ELR (cell line): Measurements from ENCODE around the gene PCDHGA12.

Experiments
- DNase-seq: peaks from one replicate; pipeline ENCODE4 v3.0.0-alpha.2; 2015; ENCODE audit warnings: low read depth

Gene PCDHGA12

DNA sequence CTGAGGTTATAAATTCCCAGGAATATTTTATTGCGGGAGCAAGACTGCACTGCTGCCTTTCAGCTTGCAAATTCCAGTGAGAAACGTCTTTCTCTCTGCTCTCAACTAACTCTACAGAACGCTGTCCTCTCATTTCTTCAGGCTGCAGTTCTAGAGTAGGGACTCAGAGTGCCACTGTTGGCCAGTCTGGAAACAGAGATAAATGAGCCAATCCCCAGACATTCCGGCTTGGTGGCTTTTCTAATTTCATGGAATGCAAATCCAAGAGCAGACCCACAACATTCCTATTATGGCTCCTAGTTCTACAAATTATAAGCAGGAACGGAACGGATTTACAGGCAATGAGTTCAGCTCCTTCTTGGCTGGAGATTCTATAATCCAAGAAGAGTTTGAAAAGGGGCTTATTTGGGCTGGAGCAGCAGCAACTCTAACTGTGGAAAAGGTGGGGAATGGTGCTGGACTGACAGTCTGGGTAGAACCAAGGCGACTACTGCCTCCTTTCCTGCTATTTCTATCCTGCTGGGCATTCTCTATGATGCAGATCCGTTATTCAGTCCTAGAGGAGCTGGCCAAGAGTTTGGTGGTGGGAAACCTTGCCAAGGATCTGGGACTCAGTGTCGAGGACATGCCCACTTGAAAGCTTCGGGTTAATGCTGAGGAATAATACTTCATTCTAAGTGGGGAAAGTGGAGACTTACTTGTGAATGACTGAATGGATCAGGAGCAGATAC, 9.3 kb downstream of the PCDHGA12 start:
- no peak for DNase-seq

DNA sequence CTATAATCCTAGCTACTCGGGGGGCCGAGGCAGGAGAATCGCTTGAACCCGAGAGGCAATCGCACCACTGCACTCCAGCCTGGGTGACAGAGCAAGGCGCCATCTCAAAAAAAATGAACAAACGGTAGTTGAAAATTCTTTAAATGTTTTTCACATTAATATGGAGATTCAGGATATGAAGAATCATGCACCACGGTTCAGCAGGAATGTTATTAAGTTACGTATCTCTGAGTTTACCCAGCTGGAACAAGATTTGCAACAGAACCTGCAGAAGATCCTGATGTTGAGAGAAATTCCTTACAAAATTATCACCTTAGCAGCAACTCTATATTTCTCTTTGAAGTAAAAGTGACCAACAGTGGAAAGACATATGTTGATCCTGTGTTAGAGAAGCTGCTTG, 10.0 kb downstream of the PCDHGA12 start:
- no peak for DNase-seq

GRCh38 chr5:141441571-141442170, 11.4 kb downstream of the PCDHGA12 start:
- DNase-seq = no peak

- no peak for DNase-seq
Measured at GRCh38 chr5:141465351-141465750, 35.0 kb downstream of the PCDHGA12 start.

GRCh38 chr5:141475625-141476131, 45.4 kb downstream of the PCDHGA12 start, which contains the start of gene PCDHGC3:
TSS of gene PCDHGC3 (plus strand) at chr5:141475966. CDS start at chr5:141476117, 151 bp downstream.
- DNase-seq = peak; percentile 97

DNA sequence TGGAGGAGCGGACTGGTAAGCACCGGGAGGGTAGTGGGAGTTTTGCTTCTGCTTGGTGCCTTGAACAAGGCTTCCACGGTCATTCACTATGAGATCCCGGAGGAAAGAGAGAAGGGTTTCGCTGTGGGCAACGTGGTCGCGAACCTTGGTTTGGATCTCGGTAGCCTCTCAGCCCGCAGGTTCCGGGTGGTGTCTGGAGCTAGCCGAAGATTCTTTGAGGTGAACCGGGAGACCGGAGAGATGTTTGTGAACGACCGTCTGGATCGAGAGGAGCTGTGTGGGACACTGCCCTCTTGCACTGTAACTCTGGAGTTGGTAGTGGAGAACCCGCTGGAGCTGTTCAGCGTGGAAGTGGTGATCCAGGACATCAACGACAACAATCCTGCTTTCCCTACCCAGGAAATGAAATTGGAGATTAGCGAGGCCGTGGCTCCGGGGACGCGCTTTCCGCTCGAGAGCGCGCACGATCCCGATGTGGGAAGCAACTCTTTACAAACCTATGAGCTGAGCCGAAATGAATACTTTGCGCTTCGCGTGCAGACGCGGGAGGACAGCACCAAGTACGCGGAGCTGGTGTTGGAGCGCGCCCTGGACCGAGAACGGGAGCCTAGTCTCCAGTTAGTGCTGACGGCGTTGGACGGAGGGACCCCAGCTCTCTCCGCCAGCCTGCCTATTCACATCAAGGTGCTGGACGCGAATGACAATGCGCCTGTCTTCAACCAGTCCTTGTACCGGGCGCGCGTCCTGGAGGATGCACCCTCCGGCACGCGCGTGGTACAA, 46.0 kb downstream of the PCDHGA12 start:
- peak; percentile 81 for DNase-seq

DNA sequence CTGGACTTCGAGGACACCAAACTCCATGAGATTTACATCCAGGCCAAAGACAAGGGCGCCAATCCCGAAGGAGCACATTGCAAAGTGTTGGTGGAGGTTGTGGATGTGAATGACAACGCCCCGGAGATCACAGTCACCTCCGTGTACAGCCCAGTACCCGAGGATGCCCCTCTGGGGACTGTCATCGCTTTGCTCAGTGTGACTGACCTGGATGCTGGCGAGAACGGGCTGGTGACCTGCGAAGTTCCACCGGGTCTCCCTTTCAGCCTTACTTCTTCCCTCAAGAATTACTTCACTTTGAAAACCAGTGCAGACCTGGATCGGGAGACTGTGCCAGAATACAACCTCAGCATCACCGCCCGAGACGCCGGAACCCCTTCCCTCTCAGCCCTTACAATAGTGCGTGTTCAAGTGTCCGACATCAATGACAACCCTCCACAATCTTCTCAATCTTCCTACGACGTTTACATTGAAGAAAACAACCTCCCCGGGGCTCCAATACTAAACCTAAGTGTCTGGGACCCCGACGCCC, 46.8 kb downstream of the PCDHGA12 start:
- DNase-seq = no peak

GRCh38 chr5:141477815-141478214, 47.5 kb downstream of the PCDHGA12 start:
- no peak for DNase-seq

- DNase-seq = no peak
Measured at GRCh38 chr5:141478321-141478945, 48.1 kb downstream of the PCDHGA12 start.

GRCh38 chr5:141479776-141480175, 49.5 kb downstream of the PCDHGA12 start:
- DNase-seq = no peak
